GM20000 (cell line): ENCODE measurements around the gene C4orf50.

Experiments used
- DNase-seq: peaks from one replicate; pipeline ENCODE4 v3.0.0; 2012; ENCODE audit warnings: low spot score
- CTCF ChIP-seq: IDR thresholded peaks from 2 replicates; pipeline ENCODE4 v1.5.1; 2012; ENCODE audit warnings: mild to moderate bottlenecking, control low read depth; ENCODE audit errors: extremely low read depth, missing control alignments

The C4orf50 gene

GRCh38 chr4:6018331-6018730 lies at the start of gene C4orf50:
TSS of gene C4orf50 (minus strand) at chr4:6018431.
- TF ChIP-seq CTCF: no peak

GRCh38 chr4:6065934-6066590 lies 47.8 kb upstream of the C4orf50 start:
- no peak for DNase-seq
- no peak for TF ChIP-seq CTCF

More at GRCh38 chr4:6018331-6018730, at the start of gene C4orf50:
- DNase-seq: no peak

GRCh38 chr4:6065166-6065565 lies 46.9 kb upstream of the C4orf50 start:
- TF ChIP-seq CTCF: no peak

GRCh38 chr4:6064383-6064782 lies 46.2 kb upstream of the C4orf50 start:
- no peak for TF ChIP-seq CTCF
- DNase-seq: no peak

More at GRCh38 chr4:6065166-6065565, 46.9 kb upstream of the C4orf50 start:
- DNase-seq: no peak

- DNase-seq: no peak
- TF ChIP-seq CTCF: no peak
Measured at GRCh38 chr4:6063684-6064083, 45.5 kb upstream of the C4orf50 start.

GRCh38 chr4:6062133-6062532 lies 43.9 kb upstream of the C4orf50 start:
- no peak for TF ChIP-seq CTCF
- no peak for DNase-seq

GRCh38 chr4:6059375-6059805 lies 41.2 kb upstream of the C4orf50 start:
- no peak for TF ChIP-seq CTCF
- DNase-seq: no peak
